ENCODE data around the gene STX8.

STX8 gene

GRCh38 chr17:9209781-9210370, 365.7 kb downstream of the STX8 start:
- Histone ChIP-seq H3K27ac (no peak overlapping the region), H3K27me3 (replicated peaks) (no peaks in the 10 kb centered on the region), H3K4me3 (ENCODE audit: low read depth, low read length) (no peak overlapping the region), H3K36me3 (replicated peaks) (no peaks in the 10 kb centered on the region)
- no peak for TF ChIP-seq CTCF (IDR thresholded peaks at IDR 0.05; ENCODE audit: low read depth, low read length, missing control alignments)
- DNase-seq: no peak
- in situ Hi-C loops (cut with HindIII; ENCODE audit: low pct_ligation_motif_present, low sequenced_read_pairs): no loop called here

DNA sequence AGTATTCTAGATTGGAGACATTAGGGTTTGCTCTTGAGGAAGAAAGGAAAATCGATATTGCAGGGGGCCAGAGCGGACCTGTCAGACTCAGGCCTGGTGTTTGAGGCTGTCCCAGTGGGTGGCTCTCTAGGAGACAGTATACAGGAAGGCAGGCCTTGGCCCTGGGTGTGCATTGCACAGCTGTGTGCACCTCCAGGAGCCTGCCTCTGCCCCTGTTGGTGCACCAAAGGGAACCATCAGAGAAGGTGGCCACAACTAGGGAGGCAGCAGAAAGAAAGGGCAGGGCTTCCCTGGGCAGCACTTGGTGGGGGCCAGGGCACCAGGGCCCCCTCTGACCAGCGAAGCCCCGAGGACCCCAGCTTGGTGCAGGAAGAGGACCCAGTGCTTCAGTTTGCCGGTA, 366.3 kb downstream of the STX8 start:
- TF ChIP-seq CTCF (IDR thresholded peaks at IDR 0.05; ENCODE audit: low read depth, low read length, missing control alignments): no peak
- H3K27me3 ChIP-seq (replicated peaks): no peaks in the 10 kb centered on the region
- H3K27ac ChIP-seq: no peak overlapping the region
- H3K36me3 ChIP-seq (replicated peaks): no peaks in the 10 kb centered on the region
- DNase-seq: no peak
- in situ Hi-C loops (cut with HindIII; ENCODE audit: low pct_ligation_motif_present, low sequenced_read_pairs): no loop called here
- H3K4me3 ChIP-seq (ENCODE audit: low read depth, low read length): no peak overlapping the region

DNA sequence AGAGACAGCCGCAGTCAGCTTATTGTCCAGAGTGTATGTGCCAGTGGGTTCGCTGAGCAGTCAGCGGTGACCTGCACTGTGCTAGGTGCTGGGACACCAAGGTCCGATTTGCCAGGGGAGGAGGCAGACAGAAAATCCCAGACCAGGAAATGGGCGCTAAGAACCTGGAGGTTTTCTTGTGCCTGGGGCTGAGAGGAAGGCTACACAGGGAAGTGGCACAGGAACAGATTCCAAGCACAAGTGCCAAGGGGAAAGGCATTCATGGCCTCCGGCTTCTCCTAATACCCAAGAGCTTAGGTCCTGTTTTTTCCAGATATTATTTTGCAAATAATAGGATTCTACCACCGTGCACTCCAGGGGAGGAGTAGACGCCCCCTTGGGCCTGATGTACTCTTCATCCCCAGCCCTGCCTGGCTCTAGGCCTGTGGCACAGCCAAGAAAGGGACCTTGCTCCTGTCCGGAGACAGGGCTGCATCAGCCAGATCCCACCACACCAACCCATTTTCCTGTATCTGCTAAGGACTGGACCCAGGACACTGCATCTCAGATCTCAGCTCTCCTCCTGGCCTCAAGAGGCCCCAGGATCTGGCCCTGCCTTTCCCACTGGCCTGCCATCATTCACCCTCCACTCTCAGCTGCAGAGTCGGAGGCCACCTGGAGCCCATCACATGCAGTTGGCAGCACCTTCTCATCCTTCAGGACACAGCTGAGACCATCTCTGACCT, 367.1 kb downstream of the STX8 start:
- no peak for TF ChIP-seq CTCF (IDR thresholded peaks at IDR 0.05; ENCODE audit: low read depth, low read length, missing control alignments)
- no peak overlapping the region for H3K4me3 ChIP-seq (ENCODE audit: low read depth, low read length)
- no peaks in the 10 kb centered on the region for H3K27me3 ChIP-seq (replicated peaks)

GRCh38 chr17:9206741-9207332, 368.8 kb downstream of the STX8 start:
- no peaks in the 10 kb centered on the region for H3K27me3 ChIP-seq (replicated peaks)
- no peak for DNase-seq
- H3K4me3 ChIP-seq (ENCODE audit: low read depth, low read length): no peak overlapping the region
- in situ Hi-C loops (cut with HindIII; ENCODE audit: low pct_ligation_motif_present, low sequenced_read_pairs): no loop called here
- no peak overlapping the region for H3K27ac ChIP-seq
- no peak for TF ChIP-seq CTCF (IDR thresholded peaks at IDR 0.05; ENCODE audit: low read depth, low read length, missing control alignments)
- no peaks in the 10 kb centered on the region for H3K36me3 ChIP-seq (replicated peaks)

More for the DNA sequence above, 367.1 kb downstream of the STX8 start:
- in situ Hi-C loops (cut with HindIII; ENCODE audit: low pct_ligation_motif_present, low sequenced_read_pairs): no loop called here
- no peak overlapping the region for H3K27ac ChIP-seq
- DNase-seq: no peak
- no peaks in the 10 kb centered on the region for H3K36me3 ChIP-seq (replicated peaks)

- Histone ChIP-seq H3K4me3 (ENCODE audit: low read depth, low read length) (no peak overlapping the region), H3K36me3 (replicated peaks) (no peaks in the 10 kb centered on the region), H3K27ac (no peak overlapping the region), H3K27me3 (replicated peaks) (no peaks in the 10 kb centered on the region)
- DNase-seq: no peak
- no peak for TF ChIP-seq CTCF (IDR thresholded peaks at IDR 0.05; ENCODE audit: low read depth, low read length, missing control alignments)
- in situ Hi-C loops (cut with HindIII; ENCODE audit: low pct_ligation_motif_present, low sequenced_read_pairs): no loop called here
Measured at GRCh38 chr17:9206410-9206703, 369.3 kb downstream of the STX8 start.
